HG03571 (cell line): ENCODE data around the gene CAMKK2.
"Not testable (repeated sequence)": the region's sequence is repeated elsewhere in the genome, so short reads cannot be mapped to it uniquely, and the experiment has no call there.

Experiments used
- ATAC-seq: cut with Tn5 transposase; IDR thresholded peaks from one replicate; pipeline ENCODE4 v1.9.1; 2021; ENCODE audit not compliant: unreplicated experiment

Gene CAMKK2

GRCh38 chr12:121299662-121300061, 3.2 kb upstream of the CAMKK2 start:
- no peak for ATAC-seq

GRCh38 chr12:121298411-121298810, 1.9 kb upstream of the CAMKK2 start:
- ATAC-seq: not testable (repeated sequence)

DNA sequence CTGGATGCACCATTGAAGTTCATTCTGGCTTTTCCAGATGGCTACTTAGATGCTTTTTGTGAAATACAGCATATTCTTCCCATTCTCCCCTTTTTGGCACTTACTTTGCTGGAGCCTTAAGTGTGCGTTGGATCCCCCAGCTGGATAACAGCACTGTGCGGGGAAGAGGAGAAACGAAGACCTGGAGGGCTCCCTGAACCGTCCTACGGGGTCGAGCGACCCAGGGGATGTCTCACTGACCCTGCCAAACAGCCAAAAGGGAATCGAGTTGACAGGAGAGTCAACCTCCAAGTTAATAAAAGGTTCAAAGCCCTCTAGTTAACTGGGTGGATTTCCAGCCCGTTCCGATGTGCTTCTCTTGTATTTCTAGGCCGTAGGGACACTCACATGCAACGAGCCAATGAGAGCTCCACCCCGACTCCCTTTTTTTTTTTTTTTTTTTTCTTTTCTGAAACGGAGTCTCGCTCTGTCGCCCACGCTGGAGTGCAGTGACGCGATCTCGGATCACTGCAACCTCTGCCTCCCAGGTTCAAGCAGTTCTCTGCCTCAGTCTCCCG, 1.0 kb upstream of the CAMKK2 start:
- no peak for ATAC-seq

DNA sequence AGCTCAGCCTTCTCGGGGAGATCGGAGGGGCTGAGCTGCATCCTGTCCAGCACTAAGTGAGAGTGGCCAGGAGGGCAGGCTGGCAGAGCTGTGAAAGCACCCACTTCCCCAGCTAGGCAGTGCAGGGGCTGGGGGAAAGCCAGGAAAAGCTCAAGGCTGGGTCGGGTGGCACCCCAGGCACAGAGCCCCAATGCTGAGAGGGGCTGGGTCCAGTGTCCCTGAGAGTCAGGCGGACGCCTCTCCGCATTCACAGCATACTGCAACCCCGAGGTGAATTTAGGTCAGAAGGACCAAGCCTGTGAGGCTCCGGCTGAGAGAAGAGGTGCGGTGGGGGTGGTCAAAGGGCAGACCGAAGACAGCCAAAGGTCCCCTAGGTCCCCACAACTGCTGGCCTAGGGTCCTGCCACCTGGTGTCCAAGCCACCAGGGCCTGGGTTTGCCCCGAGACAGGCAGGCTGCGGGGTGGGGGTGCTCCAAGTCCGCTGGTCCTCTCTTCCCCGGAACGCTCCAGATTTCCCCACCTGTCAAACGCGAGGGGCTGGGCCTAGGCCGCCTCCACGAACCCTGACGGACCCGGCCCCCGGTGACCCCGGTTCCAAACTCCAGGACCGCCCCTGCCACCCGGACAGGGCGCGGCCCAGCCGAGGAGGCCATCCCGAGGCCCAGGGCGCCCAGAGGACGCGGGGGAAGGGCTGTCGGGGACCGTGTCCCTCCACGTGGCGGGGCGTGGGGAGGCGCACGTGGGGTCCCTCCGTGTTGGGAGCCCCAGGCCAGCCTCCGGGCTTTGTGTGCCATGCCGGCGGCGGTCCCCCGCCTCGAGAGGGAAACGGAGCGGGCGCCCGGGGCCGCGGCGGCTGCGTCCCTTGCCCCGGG, 527 bp downstream of the CAMKK2 start:
- peak; percentile 29 for ATAC-seq

GRCh38 chr12:121295116-121295745, 1.3 kb downstream of the CAMKK2 start:
- ATAC-seq: no peak

DNA sequence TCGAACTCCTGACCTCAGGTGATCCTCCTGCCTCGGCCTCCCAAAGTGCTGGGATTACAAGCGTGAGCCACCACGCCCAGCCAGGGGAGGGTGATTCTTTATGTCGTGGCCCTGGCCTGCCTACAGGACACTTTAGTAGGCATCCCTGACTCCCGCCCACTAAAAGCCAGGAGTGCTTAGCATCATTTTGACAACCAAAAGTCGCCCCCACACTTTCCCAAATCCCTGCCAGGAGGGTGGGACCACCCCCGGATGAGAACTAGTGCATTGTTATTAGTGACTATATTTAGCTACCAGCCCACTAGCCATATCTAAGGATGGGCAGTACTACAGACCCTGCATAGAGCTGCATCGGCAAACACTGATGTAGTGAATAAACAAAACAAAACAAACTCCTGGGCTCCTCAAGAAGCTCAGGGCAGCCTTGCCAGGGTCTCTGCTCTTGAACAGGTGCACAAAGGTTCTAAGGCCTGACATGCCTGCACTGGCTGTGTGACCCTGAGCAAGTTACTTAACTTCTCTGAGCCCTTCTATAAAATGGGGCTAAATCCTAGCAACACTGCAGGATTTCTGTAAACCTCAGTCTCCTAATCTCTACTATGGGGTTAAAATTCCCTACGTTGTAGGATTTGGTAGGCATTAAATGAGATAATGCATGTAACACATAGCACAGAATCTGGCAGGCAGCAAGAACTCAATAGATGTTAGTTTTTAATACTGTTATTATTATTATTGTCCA, 2.2 kb downstream of the CAMKK2 start:
- no peak for ATAC-seq

- no peak for ATAC-seq
Observed at GRCh38 chr12:121293603-121294002, 2.9 kb downstream of the CAMKK2 start.

DNA sequence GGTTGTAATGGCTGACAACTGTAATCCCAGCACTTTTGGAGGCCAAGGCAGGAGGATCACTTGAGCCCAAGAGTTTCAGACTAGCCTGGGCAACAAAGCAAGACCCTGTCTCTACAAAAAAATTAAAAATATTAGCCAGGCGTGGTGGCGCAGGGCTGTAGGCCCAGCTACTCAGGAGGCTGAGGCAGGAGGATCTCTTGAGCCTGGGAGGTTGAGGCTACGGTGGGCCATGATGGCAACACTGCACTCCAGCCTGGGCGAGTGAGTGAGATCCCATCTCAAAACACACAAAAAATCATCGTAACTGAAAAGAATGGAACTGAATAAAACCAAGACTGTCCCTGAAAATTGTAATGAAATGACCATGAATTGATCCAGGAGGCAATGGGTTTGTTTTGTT, 6.1 kb downstream of the CAMKK2 start:
- no peak for ATAC-seq

DNA sequence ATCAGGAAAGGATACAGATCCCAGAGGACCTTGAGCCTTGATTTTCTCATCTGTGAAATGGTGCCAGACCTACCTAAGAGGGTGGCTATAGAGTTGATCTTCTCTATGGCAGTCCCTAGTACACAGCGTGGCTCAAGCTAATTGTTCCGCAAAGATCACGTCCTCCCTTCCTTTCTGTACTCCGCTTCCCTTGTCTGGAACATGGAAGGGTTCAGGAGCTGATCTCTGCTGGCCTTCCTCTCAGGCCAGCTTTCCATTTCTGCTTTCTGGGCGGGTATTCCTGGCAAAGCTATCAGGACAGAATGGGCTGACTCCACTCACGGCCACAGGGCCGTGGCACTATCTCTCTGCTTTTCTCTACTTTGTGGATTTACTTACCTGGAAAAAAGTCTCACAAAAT, 6.5 kb downstream of the CAMKK2 start:
- no peak for ATAC-seq

- no peak for ATAC-seq
Observed at GRCh38 chr12:121288986-121289385, 7.5 kb downstream of the CAMKK2 start.

GRCh38 chr12:121288158-121288845, 8.2 kb downstream of the CAMKK2 start:
- ATAC-seq: no peak

- no peak for ATAC-seq
Observed at GRCh38 chr12:121287267-121287954, 9.1 kb downstream of the CAMKK2 start.

GRCh38 chr12:121285856-121286255, 10.7 kb downstream of the CAMKK2 start:
- ATAC-seq: no peak

DNA sequence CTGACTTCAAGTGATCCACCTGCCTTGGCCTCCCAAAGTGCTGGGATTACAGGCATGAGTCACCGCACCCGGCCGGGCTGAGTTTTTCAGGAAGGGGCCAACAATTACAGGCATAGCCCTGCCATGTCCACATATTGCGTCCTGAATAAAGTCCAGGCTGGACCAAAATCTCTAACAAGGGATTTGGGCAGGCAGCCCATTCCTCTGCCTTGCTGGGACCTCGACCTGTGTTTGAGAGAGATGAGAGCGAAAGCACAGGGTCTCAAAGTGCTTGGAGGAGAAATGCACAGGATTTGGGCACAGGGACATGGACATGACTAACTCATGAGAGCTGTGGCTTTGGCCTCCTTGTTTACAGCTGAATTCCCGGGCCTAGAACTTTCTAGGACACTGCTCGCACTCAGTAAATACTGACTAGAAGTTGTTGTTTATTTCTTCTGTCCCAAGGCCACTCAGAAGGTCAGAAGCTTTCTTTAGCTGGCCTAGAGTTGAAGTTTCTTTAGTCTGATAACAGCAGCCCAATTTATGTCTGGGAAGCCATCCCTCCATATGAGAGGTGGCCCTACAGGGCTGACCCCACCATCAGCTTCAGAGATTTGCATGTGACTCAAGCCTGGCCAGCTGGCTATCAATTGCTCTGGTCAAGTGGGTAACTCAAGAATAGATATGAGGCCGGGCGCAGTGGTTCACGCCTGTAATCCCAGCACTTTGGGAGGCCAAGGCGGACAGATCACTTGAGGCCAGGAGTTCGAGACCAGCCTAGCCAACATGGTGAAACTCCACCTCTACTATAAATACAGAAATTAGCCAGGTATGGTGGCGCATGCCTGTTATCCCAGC, 11.7 kb downstream of the CAMKK2 start:
- no peak for ATAC-seq

GRCh38 chr12:121283841-121284240, 12.7 kb downstream of the CAMKK2 start:
- ATAC-seq: no peak

DNA sequence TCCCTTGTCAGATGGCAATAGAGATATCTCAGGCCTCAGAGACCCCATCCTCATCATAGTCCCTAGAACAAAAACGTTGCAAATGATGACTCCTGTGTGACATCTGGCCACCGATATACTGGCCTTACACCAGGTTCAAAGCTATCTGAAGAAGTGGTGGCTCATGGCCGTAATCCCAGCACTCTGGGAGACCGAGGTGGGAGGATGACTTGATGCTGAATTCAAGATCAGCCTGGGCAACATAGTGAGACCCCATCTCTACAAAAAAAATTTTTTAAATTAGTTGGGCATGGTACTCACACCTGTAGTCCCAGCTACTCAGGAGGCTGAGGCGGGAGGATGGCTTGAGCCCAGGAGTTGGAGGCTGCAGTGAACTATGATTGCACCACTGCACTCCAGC, 13.1 kb downstream of the CAMKK2 start:
- no peak for ATAC-seq

DNA sequence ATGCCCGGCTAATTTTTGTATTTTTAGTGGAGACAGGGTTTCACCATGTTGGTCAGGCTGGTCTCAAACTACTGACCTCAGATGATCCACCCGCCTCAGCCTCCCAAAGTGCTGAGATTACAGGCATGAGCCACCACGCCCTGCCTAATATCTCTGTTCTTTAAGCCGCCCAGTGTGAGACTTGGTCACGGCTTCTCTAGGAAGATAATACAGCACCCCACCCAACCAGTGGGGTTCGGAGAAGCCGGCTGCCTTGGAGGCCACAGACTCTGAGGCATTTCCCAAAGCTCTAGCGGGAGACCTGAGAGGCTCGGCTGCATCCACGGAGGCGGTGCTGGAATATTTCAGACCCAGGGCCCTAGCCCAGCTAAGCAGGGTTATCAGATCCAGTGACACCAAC, 13.6 kb downstream of the CAMKK2 start:
- ATAC-seq: not testable (repeated sequence)

DNA sequence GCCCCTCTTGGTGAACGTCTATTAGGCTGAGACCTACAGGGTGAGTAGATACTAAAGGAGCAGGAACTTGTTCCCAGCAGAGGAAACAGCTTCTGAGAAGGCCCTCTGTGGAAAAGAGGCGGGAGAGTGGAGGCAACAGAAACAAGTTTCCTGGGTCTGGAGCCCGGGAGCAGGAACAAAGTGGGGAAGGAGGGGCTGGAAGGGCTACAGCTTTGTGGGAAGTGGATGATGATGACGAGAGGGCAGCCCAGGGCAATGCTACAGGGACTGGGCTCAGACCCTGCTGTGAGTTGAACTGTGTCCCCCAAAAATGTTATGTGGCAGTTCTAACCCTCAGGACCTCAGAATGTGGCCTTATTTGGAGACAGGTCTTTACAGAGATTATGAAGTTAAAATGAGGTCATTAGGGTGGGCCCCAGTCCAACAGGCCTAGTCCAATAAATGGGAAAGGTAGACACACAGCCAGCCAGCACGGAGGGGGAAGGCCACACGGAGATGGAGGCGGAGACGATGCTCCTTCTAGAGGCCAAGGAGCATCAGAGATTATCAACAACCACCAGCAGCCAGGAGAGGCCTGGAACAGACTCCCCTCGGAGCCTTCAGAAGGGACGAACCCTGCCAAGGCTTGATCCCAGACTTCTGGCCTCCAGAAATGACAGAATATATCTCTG, 14.3 kb downstream of the CAMKK2 start:
- no peak for ATAC-seq

DNA sequence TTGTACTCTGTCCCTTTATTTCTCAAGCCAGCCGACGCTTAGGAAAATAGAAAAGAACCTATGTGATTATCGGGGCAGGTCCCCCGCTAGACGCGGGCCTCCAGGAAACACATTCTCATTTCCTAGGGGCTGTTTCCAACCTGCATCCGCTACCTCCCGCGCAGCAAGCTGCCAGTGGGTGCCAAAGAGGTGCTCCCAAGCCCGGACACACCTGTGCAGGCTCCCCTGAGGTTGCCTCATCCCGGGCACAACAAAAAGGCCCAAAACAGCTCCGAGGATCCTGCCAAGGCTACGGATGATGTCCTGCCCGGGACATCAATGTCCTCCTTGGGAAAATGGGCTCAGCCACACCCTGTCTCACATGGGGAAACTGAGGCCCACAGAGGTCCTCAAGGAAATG, 15.4 kb downstream of the CAMKK2 start:
- ATAC-seq: not testable (repeated sequence)
